HS-27A (cell line): ENCODE measurements around the gene SERPINB1.

Experiments used
- DNase-seq: peaks from one replicate; pipeline ENCODE4 v3.0.0-alpha.2; 2012; ENCODE audit warnings: low read depth, missing footprints

The SERPINB1 gene

GRCh38 chr6:2845880-2846208 lies 4.2 kb upstream of the SERPINB1 start:
- DNase-seq: no peak

- no peak for DNase-seq
Observed at GRCh38 chr6:2844008-2844407, 2.3 kb upstream of the SERPINB1 start.

- DNase-seq: no peak
Observed at GRCh38 chr6:2843138-2843740, 1.6 kb upstream of the SERPINB1 start.

GRCh38 chr6:2842139-2842552 lies 483 bp upstream of the SERPINB1 start:
- DNase-seq: no peak

- no peak for DNase-seq
Observed at GRCh38 chr6:2840749-2841061, 958 bp downstream of the SERPINB1 start.

- no peak for DNase-seq
Observed at GRCh38 chr6:2839982-2840748, 1.5 kb downstream of the SERPINB1 start.

GRCh38 chr6:2839195-2839981 lies 2.3 kb downstream of the SERPINB1 start:
- DNase-seq: peak; percentile 27

GRCh38 chr6:2838251-2838650 lies 3.4 kb downstream of the SERPINB1 start:
- DNase-seq: no peak

GRCh38 chr6:2834262-2834661 lies 7.4 kb downstream of the SERPINB1 start:
- no peak for DNase-seq

GRCh38 chr6:2831392-2831791 lies 10.3 kb downstream of the SERPINB1 start:
- DNase-seq: no peak

GRCh38 chr6:2830183-2830582 lies 11.5 kb downstream of the SERPINB1 start:
- DNase-seq: no peak

GRCh38 chr6:2829253-2829652 lies 12.4 kb downstream of the SERPINB1 start:
- no peak for DNase-seq

- no peak for DNase-seq
Observed at GRCh38 chr6:2828629-2829028, 13.0 kb downstream of the SERPINB1 start.

GRCh38 chr6:2827142-2827541 lies 14.5 kb downstream of the SERPINB1 start:
- DNase-seq: no peak

- DNase-seq: no peak
Observed at GRCh38 chr6:2826131-2826530, 15.5 kb downstream of the SERPINB1 start.

GRCh38 chr6:2823104-2823850 lies 18.4 kb downstream of the SERPINB1 start:
- DNase-seq: no peak

GRCh38 chr6:2821554-2821953 lies 20.1 kb downstream of the SERPINB1 start:
- DNase-seq: no peak

GRCh38 chr6:2820415-2820814 lies 21.2 kb downstream of the SERPINB1 start:
- no peak for DNase-seq

GRCh38 chr6:2819978-2820377 lies 21.7 kb downstream of the SERPINB1 start:
- no peak for DNase-seq

- no peak for DNase-seq
Observed at GRCh38 chr6:2819115-2819514, 22.5 kb downstream of the SERPINB1 start.

GRCh38 chr6:2818593-2818992 lies 23.1 kb downstream of the SERPINB1 start:
- DNase-seq: no peak

GRCh38 chr6:2817903-2818443 lies 23.7 kb downstream of the SERPINB1 start:
- DNase-seq: no peak
